HTERT RPE-1 (cell line): ENCODE measurements around the gene ATG4D.
"Not testable (repeated sequence)": the region's sequence is repeated elsewhere in the genome, so short reads cannot be mapped to it uniquely, and the experiment has no call there.

Experiments used
- in situ Hi-C: fragments of 300-500 bp; cut with MboI; formaldehyde crosslinking; loops from 4 replicates; pipeline ENCODE4 v1.14.3; 2020; ENCODE audit warnings: low sequenced_read_pairs

The ATG4D gene

DNA sequence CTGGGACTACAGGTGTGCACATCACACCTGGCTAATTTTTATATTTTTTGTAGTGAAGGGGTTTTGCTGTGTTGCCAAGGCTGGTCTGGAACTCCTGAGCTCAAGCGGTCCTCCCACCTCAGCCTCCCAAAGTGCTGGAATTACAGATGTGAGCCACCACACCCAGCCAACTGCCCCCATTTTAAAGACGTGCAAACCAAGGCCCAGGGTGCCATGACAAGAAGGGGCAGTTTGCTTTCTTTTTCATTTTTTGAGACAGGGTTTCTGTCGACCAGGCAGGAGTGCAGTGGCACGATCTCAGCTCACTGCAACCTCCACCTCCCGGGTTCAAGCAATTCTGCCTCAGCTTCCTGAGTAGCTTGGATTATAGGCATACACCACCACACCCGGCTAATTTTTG lies 30.1 kb downstream of the ATG4D start:
- in situ Hi-C loops = not testable (repeated sequence)

DNA sequence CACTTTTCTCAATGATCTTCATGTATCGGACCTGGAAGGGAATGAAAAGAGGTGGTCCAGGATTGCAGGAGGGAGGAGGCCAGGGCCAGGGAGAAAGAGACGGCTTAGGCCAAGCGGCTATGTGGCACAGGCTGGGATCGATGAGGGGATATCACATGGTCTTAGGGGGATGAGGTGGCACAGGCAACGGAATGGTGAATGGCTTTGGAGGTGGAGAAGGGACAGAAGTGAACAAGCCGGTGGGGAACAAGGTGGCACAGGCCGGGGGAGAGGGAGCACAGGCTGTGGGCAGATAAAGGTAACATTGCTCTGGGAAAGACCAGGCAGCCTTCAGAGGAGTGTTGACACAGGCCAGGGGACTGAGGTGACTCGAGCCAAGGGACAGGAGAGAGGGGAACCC lies 30.8 kb downstream of the ATG4D start:
- in situ Hi-C loops = no loop called here

GRCh38 chr19:10575011-10575716 lies 31.5 kb downstream of the ATG4D start:
- in situ Hi-C loops = no loop called here

DNA sequence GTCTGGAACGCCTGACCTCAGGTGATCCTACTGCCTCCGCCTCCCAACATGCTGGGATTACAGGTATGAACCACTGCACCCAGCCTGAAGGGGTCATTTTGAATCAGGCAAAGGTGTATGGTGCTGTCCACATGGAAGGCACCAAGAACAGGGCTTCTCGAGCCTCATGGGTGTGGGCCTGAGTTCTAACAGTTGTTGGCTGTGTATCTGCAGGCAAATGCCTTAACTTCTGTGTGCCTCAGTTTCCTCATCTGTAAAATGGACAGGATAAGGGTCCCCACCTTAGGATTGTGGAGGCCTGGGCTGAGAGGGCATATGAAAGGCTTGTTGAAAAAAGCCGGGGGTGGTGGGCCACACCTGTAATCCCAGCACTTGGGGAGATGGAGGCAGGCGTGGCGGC lies 34.2 kb downstream of the ATG4D start:
- in situ Hi-C loops = no loop called here

- in situ Hi-C loops = no loop called here
Measured at GRCh38 chr19:10580979-10581631, 37.4 kb downstream of the ATG4D start.

- in situ Hi-C loops = no loop called here
Measured at GRCh38 chr19:10582091-10582490, 38.4 kb downstream of the ATG4D start.

GRCh38 chr19:10583036-10583776 lies 39.5 kb downstream of the ATG4D start:
- in situ Hi-C loops = no loop called here

DNA sequence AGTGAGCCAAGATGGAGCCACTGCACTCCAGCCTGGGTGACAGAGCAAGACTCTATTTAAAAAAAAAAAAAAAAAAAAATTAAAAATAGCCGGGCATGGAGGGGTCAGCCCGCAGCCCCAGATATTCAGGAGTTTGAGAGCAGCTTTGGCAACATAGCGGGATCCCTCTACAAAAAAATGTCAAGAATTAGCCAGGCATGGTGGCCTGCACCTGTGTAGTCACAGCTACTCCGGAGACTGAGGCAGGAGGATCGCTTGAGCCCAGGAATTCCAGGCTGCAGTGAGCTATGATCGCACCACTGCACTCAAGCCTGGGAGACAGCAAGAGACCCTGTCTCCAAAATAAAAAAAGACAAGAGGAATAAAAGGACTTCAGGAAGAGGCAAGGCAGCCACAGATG lies 42.7 kb downstream of the ATG4D start:
- in situ Hi-C loops = no loop called here

DNA sequence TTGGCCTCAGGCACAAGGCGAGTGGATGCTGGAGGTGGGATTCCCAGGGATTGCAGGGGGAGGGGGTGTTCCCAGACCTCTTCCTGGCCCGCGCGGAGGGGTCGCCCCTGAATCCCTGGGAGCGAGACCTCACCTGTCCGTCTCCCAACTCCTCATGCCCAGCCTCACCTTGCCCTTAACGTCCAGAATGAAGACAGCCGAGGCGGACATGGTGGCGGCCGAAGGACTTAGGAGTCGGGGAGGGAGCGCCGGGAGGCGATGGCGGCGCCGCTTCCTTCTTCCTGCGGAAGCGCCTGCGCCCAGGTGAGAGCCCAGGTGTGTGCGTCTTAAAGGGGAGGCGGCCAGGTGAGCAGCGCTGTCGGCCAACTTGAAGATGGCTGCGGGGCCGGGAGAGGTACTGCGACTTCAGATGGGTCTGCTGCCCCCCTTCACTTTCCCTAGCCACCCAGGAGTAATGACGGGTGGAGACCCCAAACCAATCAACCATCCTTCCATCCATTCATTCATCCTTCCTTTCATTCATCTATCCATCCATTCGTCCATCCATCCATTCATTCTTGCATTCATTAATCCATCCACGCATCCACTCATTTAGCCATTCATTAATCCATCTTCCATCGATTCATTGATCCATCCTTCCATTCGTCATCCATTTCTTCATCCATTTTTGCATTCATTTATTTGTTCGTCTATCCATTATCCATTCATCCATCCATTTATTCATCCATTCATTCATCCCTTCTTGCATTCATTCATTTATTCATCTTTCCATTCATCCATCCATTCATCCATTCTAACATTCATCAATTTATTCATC lies 43.5 kb downstream of the ATG4D start, which contains the start of gene AP1M2:
Gene AP1M2 (minus strand): TSS at position 291 of the 817 bp plus-strand sequence. CDS start 81 bp downstream, at position 210.
- in situ Hi-C loops = no loop called here

DNA sequence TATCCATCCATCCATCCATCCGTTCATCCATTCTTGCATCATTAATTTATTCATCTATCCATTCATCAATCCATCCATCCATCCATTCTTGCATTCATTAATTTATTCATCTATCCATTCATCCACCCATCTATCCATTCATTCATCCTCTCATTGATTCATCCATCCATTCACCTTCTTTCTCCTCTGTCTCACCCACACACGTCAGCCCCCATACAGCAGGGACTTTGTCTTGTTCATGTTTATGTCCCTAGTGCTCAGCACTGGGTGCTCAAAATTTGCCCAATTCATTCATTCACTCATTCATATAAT lies 44.1 kb downstream of the ATG4D start:
- in situ Hi-C loops = no loop called here

GRCh38 chr19:10593148-10593547 lies 49.4 kb downstream of the ATG4D start:
- in situ Hi-C loops = no loop called here

- in situ Hi-C loops = no loop called here
Measured at GRCh38 chr19:10593820-10594637, 50.3 kb downstream of the ATG4D start.

- in situ Hi-C loops = no loop called here
Measured at GRCh38 chr19:10600149-10600548, 56.4 kb downstream of the ATG4D start.

DNA sequence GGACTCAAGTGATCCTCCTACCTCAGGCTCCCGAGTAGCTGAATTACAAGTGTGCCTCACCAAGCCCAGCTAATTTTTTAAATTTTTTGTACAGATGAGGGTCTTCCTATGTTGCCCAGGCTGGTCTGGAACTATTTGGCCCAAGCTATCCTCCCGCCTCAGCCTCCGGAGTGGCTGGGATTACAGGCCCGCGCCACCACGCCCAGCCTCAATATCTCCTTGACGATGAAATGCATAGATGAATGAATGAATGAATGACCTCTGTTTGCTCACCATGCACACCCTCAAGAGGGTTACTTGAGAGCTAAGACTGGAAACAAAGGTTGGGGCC lies 58.3 kb downstream of the ATG4D start:
- in situ Hi-C loops = no loop called here

GRCh38 chr19:10602330-10603083 lies 58.8 kb downstream of the ATG4D start:
- in situ Hi-C loops = no loop called here
